HCT116 (cell line): Measurements from ENCODE around the gene SYNJ1.

Experiments used
- EZH2 ChIP-seq: fragments of 200-600 bp; sonication (generic); IDR thresholded peaks from 2 replicates; pipeline ENCODE4 v1.6.1; 2017; ENCODE audit warnings: antibody characterized with exemption, mixed run types
- POLR2A ChIP-seq: IDR thresholded peaks from 2 replicates; pipeline ENCODE4 v1.7.0; 2011; ENCODE audit warnings: borderline replicate concordance; ENCODE audit not compliant: insufficient read depth, insufficient read length; ENCODE audit errors: extremely low read depth
- TF ChIP-seq, protein P1 (sequence below), 3 experiments: fragments of 200-600 bp in 1 of 3; sonication (generic) in 1 of 3; IDR thresholded peaks in 2 of 3; conservative IDR thresholded peaks in 1 of 3; 2 replicates each; pipeline ENCODE4 v1.5.1; 2012 to 2017; ENCODE audit warnings: low read depth in 2 of 3, low read length in 2 of 3, antibody characterized with exemption in 1 of 3, borderline replicate concordance in 1 of 3, control low read depth in 1 of 3, mild to moderate bottlenecking in 1 of 3, mixed read lengths in 1 of 3, mixed run types in 1 of 3, moderate library complexity in 1 of 3; ENCODE audit not compliant: insufficient read depth in 1 of 3

- TF ChIP-seq EZH2 (no peak), POLR2A (no peak)
- TF ChIP-seq, protein P1, sequence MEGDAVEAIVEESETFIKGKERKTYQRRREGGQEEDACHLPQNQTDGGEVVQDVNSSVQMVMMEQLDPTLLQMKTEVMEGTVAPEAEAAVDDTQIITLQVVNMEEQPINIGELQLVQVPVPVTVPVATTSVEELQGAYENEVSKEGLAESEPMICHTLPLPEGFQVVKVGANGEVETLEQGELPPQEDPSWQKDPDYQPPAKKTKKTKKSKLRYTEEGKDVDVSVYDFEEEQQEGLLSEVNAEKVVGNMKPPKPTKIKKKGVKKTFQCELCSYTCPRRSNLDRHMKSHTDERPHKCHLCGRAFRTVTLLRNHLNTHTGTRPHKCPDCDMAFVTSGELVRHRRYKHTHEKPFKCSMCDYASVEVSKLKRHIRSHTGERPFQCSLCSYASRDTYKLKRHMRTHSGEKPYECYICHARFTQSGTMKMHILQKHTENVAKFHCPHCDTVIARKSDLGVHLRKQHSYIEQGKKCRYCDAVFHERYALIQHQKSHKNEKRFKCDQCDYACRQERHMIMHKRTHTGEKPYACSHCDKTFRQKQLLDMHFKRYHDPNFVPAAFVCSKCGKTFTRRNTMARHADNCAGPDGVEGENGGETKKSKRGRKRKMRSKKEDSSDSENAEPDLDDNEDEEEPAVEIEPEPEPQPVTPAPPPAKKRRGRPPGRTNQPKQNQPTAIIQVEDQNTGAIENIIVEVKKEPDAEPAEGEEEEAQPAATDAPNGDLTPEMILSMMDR (IDR thresholded peaks at IDR 0.05 in 2 of 3, conservative IDR thresholded peaks at IDR 0.05 in 1 of 3; ENCODE audit: borderline replicate concordance in 1 of 3, insufficient read depth in 1 of 3, low read depth in 2 of 3, low read length in 2 of 3) = no peak
Observed at GRCh38 chr21:32739946-32740345, 12.1 kb upstream of the SYNJ1 start.
